ENCODE measurements around the gene FAM83F. TPM values are rescaled to one million over a fixed set of nuclear protein-coding genes. Genes with fewer than 3 reads are reported as not detected.
"Not testable (repeated sequence)": the region's sequence is repeated elsewhere in the genome, so short reads cannot be mapped to it uniquely, and the experiment has no call there.

Gene FAM83F
- total RNA-seq, 1 donor from 2014 or later = 0.78 TPM

DNA sequence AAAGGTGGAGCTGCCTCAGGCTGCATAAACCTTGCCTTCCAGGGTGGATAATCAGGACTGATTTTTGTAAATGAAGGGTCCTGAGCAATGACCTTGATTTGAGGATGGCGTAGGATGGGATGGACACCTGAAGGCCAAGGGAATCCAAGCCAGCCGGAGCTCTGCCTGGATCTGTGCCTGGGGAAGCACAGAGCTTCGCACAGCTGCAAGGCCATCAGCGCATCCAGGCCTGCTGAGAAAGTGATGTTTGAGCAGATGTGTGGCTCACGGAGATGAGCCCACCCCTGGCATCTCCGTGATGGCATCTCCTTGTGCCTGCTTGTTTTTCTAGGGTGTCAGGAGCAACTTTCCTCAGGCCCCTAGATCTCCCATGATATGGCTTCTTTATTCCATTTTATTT lies 23.3 kb downstream of the FAM83F start:
- no peak for DNase-seq

GRCh38 chr22:40019100-40019499 lies 24.3 kb downstream of the FAM83F start:
- DNase-seq = no peak

DNA sequence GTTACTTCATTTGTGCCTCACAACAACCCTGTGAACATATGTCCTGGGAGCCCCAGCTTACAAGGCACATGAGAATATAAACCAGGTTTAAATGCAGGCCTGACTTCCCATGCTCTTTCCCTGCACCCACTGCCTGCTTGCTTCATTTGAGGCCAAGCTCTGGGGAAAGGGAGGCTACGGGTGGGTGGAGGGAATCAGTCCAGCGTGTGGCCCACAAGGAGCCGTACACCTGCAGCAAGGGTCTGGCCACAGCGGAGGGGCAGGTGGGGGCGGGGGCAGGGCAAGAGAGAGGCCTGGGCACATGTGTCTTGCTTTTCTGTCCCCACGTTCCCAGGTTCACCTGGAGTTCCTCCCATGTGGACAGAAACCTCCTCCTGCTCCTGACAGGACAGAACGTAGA lies 26.2 kb downstream of the FAM83F start:
- DNase-seq = no peak

DNA sequence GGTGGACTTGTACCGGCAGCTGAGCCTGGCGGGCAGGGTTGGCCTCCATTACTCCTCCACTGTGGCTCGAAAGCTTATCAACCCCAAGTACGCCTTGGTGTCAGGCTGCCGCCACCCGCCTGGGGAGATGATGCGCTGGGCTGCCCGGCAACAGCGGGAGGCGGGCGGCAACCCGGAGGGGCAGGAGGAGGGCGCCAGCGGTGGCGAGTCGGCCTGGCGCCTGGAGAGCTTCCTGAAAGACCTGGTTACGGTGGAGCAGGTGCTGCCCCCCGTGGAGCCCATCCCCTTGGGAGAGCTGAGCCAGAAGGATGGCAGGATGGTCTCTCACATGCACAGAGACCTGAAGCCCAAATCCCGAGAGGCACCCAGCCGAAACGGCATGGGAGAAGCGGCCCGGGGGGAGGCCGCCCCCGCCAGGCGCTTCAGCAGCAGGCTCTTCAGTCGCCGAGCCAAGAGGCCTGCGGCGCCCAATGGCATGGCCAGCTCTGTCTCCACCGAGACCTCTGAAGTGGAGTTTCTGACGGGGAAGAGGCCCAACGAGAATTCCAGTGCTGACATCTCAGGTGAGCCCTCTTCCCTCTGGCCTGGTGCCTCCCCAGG lies 26.7 kb downstream of the FAM83F start:
- no peak for DNase-seq

DNA sequence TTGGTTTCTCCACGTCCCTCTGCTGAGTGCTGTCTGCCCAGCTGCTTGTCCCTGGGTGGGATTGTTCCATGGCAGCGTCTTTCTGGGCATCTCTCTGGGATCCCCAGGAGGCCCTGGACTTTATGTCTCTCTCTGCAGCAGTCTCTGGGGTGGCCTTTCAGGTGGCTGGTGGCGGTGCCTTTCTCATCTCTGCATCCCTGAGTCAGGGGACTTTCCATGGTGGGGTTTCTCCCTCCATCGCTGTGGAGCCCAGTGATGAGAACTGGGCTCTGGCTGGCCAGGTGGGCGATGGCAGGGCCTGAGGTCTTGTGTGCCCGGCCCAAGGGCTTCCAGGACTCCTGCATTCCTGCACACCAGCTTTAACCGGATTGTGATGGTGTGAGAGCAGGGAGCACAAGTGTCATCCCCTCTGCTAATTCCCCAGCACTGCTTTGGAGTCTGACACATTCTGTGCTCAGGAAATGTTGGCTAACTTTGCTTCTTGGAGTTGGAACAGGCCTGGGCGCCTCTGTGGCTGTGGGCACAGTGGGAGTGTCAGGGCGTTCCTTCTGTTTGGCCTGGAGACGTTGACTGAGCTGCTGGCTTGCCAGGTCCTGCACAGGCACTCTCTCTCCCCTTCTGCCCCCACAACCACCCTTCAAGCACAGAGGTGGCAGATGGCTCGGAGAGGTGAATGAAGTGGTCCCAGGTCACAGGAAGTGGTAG lies 27.9 kb downstream of the FAM83F start:
- DNase-seq = no peak

DNA sequence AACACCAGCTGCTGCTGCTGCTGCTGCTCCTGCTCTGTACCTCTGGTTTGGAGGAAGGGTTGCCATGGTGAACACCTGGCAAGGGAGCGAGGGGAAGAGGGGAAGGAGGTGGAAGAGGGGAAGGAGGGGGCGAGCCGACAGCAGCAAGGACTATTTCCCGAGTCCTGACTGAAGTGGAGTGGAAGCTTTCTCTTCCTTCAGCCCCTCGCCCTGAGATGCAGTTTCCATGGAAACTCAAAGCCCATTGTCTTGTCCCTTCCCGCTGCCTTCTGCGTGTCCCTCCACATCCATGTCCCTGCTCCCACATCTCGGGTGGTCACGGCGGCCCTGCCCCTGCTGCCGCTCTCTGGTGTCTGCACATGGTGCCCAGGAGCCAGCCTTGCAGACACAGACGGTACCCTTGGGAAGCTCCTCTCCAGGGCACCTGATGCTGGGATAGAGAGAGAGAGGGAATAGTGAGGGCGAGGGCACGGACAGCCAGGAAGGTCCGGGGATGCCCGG lies 28.6 kb downstream of the FAM83F start:
- no peak for DNase-seq

DNA sequence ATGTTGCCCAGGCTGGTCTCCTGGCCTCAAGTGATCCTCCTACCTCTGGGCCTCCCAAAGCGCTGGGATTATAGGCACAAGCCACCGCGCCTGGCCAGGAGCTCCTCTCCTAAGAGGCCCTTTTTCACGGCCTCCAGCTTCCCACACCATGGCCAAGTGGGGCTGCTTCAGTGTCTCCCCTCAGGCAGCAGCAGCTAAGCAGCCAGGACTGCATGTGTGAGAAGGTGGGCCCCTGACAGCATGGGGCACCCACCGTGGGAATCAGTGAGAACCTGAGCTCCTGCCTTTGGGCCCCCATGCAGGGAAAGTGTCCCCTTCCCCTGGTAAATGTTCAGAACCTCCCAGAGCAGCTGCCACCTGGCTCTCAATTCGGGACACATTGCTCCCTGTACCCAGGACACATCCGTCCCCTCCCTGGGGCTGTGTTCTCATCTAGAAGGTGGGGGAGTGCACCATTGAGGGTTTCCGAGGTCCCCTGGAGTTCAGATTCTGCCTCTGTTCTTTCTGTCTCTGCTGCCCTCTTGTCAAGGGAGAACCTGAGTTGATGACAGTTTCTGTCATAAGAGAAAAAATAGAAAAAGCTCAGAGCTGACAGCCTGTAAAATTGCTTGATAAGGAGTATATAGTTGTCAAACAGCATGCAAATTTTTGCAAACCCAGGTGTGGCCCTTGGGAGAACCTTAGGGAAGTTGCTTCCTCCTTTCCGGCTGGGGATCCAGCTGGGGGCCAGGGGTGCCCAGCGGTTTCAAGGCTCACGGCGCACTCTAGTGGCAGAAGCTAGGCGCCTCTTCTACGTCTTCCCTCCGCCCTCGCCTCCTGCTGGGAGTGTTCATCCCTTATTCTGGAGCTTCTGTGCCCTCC lies 29.7 kb downstream of the FAM83F start:
- peak; percentile 52 for DNase-seq

DNA sequence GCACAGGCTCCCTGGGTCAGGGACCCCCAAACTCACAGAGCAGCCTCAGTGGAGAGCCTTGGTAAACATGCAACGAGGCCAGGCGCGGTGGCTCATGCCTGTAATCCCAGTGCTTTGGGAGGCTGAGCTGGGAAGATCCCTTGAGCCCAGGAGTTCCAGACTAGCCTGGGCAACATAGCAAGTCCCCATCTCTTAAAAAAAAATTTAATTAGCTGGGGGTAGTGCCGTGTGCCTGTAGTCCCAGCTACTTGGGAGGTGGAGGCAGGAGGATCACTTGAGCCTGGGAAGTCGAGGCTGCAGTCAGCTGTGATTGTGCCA lies 30.3 kb downstream of the FAM83F start:
- DNase-seq = not testable (repeated sequence)

DNA sequence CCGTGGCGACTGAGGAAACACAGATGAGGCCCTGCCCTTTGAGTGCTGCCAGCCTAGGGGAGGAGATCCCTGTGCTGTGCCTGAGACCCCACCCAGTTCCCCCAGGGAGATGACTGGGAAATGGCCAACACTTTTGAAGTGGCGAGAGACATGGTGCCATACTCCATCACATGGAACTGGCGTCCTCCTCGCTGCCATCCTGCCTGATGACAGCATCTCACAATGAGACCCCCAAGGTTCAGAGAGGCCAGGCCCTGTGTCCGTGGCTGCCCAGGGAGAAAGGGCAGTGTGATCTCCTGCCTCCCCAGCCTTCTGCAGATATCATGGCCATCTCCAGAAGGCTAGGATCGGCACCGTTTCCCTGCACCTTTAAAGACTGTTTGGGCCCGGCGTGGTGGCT lies 31.1 kb downstream of the FAM83F start:
- DNase-seq = no peak

DNA sequence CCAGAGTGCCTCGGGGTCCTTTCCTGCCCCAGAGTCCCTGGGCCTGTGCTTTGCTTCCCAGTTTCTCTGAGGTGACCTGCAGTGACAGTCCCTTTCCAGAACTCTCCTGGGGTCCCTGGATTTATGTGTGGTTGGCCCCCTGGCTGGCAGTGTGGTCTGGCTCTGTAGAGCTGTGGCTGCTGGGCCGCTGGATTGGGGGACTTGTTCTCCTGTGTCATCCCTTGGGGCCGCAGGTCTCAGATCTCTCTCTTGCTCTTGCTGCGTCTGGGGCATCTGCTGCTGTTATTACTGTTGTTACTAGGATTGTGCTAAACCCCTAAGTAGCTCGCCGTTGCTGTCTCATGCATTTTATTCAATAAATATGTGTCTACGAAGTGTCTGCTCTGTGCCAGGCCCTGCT lies 31.9 kb downstream of the FAM83F start:
- no peak for DNase-seq

- DNase-seq = no peak
Observed at GRCh38 chr22:40027191-40028097, 32.7 kb downstream of the FAM83F start.

DNA sequence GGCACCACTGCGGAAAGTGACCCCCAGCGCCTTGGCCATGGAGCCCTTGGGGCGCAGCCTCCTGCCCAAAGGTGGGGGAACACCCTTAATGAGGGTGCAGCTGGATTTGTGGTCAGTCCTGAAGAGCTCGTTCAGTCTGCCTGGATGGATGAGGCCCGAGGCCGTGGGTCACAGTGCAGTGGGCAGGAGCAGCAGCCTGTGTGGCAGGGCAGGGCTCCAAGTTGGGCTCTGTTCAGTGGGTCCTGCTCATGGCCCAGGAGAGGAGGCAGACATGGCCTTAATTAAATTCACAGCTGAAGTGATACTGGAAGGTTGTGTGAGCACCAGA lies 33.3 kb downstream of the FAM83F start:
- DNase-seq = no peak

- DNase-seq = no peak
Observed at GRCh38 chr22:40029189-40029890, 34.6 kb downstream of the FAM83F start.

DNA sequence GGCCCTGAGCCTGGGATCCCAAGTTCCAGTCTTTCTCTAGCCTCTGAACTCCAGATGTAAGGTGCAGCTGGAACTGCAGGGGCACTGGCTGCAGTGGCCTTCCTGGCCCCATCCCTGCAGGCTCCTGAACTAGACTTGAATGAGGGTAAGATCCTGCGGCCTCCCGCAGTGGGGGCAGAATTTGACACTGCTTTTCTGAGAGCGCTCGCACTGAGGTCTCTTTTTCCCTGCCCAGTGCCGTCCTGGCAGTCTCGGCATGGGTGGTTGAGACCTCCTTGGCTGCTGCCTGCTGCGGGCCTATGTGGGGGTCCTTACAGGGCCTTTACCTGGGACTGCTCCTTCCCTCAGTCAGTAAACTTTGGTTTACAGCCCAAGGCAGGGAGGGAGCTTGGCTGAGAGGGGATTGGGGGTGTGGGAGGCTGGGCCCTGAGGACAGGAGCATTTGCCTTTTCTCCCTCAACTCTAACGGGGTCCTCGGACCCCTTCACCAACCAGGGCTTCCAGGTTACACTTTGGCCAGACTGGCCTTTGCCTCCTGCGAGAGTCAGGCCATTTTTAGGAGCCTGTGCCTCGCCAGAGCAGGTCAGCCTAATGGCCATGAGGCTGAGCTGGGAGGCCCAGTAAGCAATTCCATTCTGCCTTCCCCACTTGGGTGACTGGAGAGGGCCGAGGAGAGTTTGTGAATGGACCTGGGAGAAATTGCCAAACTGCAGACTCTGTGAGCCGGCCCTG lies 35.4 kb downstream of the FAM83F start:
- DNase-seq = no peak

GRCh38 chr22:40030758-40031095 lies 36.0 kb downstream of the FAM83F start:
- DNase-seq = no peak

DNA sequence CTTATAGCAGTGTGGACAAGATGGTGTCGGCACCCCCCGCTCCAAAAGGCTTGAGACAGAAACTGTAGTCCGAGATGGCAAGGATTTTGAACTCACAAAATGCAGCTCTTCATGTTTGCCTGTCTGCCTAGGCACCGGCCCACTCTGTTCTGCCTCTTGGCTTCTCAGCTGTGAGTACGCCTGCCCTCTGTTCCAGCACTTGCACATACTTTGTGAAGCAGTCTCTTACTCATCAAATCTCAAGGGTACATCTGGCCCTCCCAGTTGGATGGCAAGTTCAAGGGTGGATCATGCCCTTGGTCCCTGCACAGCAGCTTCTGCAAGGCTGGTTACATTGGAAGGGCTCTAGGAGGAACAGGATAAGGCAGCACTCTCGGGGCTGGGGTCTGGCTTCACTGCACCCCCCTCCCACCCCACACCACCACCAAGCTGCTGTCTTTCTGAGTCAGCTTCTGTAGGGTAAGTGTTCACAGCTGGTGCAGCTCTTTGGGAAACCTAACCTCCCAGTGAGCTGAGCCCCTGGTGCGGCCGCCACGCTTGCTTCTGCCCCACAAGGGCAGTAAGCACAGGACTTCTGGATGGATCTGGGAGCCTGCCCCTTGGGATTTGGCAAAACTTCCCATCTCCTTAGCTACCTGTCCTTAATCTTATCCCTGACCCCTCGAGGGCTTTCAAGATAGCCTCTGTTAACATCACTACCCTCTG lies 37.2 kb downstream of the FAM83F start:
- no peak for DNase-seq

GRCh38 chr22:40033586-40034380 lies 39.0 kb downstream of the FAM83F start:
- DNase-seq = no peak

DNA sequence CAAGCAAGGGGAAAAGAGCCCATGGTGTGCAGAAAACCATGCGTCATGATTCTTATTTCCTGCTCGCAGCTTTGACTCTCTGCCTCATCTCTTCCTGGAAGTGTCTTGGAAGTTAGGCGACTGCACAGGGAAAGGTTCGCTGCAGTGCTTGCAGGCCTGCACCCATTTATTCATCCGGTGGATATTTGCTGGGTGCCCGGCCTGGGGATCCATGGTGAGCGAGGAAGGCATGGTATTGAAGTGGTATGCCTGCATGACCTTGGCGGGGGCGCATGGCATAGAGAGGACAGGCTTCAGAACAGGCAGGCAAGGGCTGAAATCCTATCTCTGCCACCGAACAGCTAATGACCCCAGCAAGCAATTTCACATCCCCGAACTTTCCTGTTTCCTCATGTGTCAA lies 40.6 kb downstream of the FAM83F start:
- no peak for DNase-seq

DNA sequence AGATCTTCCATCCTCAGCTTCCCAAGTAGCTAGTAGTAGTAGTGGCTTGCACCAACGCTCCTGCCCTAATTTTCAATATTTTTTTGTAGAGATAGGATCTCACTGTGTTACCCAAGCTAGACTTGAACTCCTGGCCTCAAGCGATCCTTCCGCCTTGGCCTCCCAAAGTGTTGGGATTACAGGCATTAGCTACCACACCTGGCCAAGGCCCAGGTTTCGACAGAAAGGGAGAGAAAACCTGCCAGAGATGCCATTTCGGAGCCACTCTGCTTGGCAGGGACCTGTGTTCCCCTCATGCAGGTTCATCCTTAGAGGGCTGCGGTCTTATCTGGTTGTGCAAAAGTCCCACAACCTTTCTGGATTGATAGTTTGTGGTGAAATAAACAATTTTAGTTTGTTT lies 41.4 kb downstream of the FAM83F start:
- no peak for DNase-seq

All from occipital lobe (tissue), 2 donors.